Activated CD8-positive, alpha-beta memory T cell treated with anti-CD3 and anti-CD28 coated beads, Interleukin-2, amount 50 U/mL, for 1 hour (primary cell): ENCODE data around the gene SH3PXD2B.
"Not testable (repeated sequence)": the region's sequence is repeated elsewhere in the genome, so short reads cannot be mapped to it uniquely, and the experiment has no call there.

ENCODE experiments used
- DNase-seq: peaks from one replicate; pipeline ENCODE4 v3.0.0-alpha.2; 2020; ENCODE audit errors: extremely low read depth

The SH3PXD2B gene

GRCh38 chr5:172399826-172400225 lies 54.5 kb downstream of the SH3PXD2B start:
- no peak for DNase-seq

GRCh38 chr5:172399336-172399735 lies 55.0 kb downstream of the SH3PXD2B start:
- DNase-seq, result no peak

DNA sequence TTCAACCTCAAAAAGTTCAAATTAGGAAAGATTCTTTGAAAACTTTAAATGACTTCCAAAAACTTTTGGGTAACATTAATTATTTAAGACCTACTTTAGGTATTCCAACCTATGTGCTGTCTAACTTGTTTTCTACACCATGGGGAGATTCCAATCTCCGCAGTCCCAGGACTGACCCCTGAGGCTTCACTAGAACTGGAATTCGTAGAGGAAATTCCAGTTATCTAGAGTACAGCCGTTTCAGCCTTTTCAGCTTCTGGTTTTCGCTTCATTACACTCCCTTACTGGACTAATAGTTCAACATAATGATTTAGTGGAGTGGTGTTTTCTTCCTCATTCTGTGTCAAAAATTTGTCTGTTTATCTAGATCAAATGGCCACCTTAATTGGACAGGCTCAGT lies 55.7 kb downstream of the SH3PXD2B start:
- DNase-seq, result not testable (repeated sequence)

DNA sequence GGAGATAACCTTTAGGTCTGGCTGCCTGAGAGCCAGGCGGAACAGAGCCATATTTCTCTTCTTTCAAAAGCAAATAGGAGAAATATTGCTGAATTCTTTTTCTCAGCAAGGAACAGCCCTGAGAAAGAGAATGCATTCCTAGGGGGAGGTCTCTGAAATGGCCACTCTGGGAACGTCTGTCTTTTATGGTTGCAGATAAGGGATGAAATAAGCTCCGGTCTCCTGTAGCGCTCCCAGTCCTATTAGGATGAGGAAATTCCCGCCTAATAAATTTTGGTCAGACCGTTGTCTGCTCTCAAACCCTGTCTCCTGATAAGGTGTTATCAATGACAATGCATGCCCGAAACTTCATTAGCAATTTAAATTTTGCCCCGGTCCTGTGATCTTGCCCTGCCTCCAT lies 57.3 kb downstream of the SH3PXD2B start:
- DNase-seq, result not testable (repeated sequence)

- no peak for DNase-seq
These were observed 58.1 kb downstream of the SH3PXD2B start for GRCh38 chr5:172396220-172396619.

GRCh38 chr5:172395483-172395882 lies 58.8 kb downstream of the SH3PXD2B start:
- DNase-seq, result no peak

DNA sequence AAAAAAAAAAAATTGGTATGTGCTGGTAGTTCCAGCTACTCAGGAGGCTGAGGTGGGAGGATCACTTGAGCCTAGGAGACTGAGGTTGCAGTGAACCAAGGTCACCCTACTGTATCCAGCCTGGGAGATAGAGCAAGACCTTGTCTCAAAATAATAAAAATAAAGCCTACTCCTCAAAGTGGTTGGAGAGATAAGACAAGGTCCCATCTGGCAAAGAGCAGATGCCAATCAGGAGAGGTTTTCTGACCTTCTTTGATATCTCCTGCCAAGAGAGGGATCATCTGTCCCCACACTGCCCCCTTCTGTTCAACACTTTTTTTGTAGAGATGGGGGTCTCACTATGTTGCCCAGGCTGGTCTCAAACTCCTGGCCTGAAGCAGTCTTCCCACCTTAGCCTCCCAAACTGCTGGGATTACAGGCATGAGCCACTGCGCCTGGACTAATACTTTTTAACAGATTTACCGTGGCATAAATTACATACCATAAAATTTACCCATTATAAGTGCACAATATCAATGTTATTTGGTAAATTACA lies 64.7 kb downstream of the SH3PXD2B start:
- no peak for DNase-seq

GRCh38 chr5:172388246-172388733 lies 66.0 kb downstream of the SH3PXD2B start:
- no peak for DNase-seq

DNA sequence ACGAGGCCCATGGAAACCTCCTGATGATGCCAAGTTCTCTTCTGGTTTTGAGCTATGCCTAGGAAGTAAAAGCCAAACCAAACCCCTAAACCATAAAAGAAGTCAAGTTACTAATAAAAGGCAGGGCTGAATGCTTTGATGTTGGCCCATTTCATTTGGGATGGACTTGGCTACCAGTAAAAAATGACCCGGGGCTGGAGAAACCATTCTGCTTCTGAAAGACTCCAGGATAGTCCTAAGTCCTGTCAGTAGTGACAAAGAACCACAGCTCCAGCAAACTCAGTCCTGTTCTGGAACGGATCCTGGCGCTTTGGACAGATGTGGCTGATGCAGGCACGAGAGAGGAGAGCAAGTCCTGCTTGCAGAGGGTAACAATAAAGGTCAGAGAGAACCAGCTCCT lies 68.6 kb downstream of the SH3PXD2B start:
- DNase-seq, result no peak

GRCh38 chr5:172385010-172385563 lies 69.2 kb downstream of the SH3PXD2B start:
- no peak for DNase-seq

- no peak for DNase-seq
These were observed 71.0 kb downstream of the SH3PXD2B start for GRCh38 chr5:172383191-172383802.

DNA sequence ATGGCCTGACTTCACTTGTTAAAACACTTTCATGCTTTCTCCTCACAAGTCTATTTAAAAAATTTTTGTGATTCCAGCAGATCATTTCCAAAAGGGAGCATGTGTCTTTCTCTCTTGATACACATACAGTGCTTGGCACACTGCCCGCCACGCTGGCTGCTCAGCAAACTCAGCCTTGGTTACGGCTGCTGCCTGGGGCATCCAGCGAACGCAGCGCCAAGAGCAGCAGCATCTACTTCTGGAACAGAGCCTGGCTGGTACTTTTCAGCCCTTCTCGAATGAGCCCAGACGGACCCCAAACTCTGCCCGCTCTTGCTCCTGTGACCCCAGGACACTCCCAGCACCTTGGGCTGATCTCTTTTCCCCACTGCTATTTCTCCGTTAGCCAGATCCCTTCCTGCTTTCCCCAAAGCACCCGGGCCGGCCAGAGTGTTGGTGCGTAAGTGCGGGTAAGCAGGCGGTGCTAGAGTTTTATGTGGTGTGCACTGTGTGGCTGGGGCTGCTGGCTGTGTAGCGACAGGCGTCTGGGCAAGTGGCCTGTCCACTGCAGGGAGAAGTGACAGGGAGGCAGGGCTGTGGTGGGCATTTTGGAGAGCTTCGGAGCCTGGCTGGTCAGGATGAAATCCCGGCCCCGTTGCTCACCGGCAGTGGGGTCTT lies 73.2 kb downstream of the SH3PXD2B start:
- DNase-seq, result no peak

DNA sequence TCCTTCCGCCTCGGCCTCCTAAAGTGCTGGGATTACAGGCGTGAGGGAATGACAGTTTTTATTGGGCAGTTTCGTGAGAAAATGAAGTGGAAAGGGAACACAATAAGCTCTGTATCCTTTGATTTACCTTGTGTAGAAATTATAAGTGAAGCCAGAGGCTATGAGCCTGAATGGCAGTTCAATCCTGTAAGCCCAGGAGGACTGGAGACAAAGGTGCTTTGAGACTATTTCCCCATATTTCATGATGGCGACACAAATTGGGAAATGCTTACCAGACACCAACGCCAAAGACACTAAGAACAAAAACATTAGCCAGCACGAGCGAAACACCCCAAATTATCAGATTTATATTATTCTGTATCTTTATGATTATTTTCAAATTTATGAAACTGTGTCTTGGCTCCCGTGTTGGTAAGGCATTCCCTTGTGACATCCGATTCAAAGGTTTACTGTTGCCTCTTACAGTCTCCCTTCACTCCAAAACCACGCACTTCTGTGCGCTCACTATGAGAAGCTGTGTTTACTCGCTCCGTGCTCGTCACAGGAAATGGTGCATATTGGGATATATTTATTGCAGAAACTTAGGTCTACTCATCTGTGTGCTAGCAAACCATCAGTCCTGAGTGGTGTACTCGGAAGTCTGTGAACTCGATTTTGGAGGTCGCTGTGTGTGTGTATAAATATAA lies 73.9 kb downstream of the SH3PXD2B start:
- DNase-seq, result no peak

GRCh38 chr5:172379481-172379880 lies 74.8 kb downstream of the SH3PXD2B start:
- no peak for DNase-seq

- no peak for DNase-seq
These were observed 76.5 kb downstream of the SH3PXD2B start for GRCh38 chr5:172377856-172378255.

DNA sequence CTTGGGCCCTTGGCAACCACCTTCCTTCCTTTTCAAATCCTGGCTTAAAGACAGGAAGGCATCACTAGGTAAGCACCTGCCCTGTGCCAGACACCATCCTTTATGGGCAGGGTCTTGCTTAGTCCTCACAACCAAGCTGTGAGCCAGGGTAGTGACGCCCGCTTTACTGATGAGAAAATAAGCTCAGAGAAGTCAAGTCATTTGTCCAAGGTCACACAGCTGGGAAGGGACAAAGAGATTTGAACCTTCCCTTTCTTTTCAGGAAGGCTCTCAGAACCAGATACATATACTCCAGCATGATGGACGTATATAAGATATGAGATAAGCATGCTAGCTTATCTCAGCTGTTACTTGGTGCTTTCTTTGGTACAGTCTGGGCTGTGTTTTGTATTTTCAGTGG lies 76.9 kb downstream of the SH3PXD2B start:
- DNase-seq, result no peak

- DNase-seq, result no peak
These were observed 79.5 kb downstream of the SH3PXD2B start for GRCh38 chr5:172374783-172375182.

- no peak for DNase-seq
These were observed 80.6 kb downstream of the SH3PXD2B start for GRCh38 chr5:172373680-172374079.

DNA sequence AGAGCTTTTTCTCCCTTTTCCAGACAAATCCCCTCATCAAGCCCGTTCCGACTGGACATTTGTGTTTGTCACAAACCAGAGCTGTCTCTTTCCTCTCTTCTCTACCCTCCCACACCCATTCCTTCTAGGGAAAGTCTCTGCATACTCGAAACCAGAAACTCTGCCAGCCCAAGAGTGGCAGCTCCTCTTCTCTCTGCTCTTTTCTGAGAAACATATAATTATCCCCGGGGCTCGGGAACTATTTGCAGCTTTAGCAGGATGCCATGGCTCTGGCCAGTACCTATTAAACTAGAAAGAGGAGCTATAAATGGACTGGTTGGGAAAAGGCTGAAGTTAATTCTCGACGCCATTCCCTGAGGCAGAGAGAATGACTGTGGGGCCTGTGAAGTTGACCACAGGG lies 82.6 kb downstream of the SH3PXD2B start:
- DNase-seq, result no peak

GRCh38 chr5:172370648-172371545 lies 83.4 kb downstream of the SH3PXD2B start:
- no peak for DNase-seq

GRCh38 chr5:172370237-172370640 lies 84.1 kb downstream of the SH3PXD2B start:
- no peak for DNase-seq
